GM06990 (cell line): ENCODE measurements around the gene ZBTB17.

Experiments
- DNase-seq: peaks from one replicate; pipeline ENCODE4 v3.0.0-alpha.2; 2011; ENCODE audit not compliant: insufficient read length; ENCODE audit errors: extremely low read depth
- H3K27me3 ChIP-seq: replicated peaks from 2 replicates; pipeline ENCODE4 v1.6.0; 2011; ENCODE audit warnings: low read length; ENCODE audit not compliant: control insufficient read depth, insufficient read depth
- H3K36me3 ChIP-seq: 2 replicates; pipeline ENCODE4 v1.5.1; 2011; ENCODE audit warnings: low read length; ENCODE audit not compliant: control insufficient read depth, insufficient read depth
- H3K4me3 ChIP-seq: replicated peaks from 2 replicates; pipeline ENCODE4 v1.5.1; 2011; ENCODE audit warnings: low read depth, mild to moderate bottlenecking, control low read depth, low read length
- TF ChIP-seq, protein P1 (sequence below): IDR thresholded peaks from 2 replicates; pipeline ENCODE4 v1.5.1; 2011; ENCODE audit warnings: low read length, control low read depth, mild to moderate bottlenecking, inconsistent platforms; ENCODE audit not compliant: insufficient read depth, poor library complexity, severe bottlenecking

Gene ZBTB17

DNA sequence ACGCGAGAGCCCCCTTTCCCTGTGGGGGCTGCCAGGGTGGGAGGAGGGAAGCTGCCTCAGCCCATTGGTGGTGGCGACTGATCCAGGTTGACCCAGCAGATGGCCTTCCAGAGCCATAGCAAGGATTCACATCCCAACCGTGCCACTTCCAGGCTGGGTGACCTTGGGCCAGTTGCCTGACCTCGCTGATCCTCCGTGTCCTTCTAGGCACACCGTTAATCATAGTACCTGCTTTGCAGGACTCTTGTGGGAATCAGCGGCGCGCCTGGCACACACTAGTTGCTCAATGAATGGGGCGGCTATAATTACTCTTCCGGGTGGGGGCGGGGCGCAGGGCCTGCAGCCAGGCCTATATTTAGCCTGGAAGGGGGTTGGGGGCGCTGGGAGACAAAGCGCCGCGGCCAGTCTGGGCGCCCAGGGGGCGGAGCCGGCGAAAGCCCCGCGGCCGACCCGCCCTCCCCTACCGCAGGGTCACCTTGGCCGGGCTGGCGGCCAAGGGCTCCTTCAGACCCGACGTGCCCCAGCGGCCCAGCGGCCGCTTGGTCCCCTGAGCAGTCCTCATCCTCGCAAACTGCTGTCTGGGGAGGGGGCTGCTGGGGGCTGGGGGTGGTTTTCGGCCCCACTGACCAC is 36.8 kb upstream of the ZBTB17 start:
- DNase-seq, result peak; percentile 71
- TF ChIP-seq, protein P1, sequence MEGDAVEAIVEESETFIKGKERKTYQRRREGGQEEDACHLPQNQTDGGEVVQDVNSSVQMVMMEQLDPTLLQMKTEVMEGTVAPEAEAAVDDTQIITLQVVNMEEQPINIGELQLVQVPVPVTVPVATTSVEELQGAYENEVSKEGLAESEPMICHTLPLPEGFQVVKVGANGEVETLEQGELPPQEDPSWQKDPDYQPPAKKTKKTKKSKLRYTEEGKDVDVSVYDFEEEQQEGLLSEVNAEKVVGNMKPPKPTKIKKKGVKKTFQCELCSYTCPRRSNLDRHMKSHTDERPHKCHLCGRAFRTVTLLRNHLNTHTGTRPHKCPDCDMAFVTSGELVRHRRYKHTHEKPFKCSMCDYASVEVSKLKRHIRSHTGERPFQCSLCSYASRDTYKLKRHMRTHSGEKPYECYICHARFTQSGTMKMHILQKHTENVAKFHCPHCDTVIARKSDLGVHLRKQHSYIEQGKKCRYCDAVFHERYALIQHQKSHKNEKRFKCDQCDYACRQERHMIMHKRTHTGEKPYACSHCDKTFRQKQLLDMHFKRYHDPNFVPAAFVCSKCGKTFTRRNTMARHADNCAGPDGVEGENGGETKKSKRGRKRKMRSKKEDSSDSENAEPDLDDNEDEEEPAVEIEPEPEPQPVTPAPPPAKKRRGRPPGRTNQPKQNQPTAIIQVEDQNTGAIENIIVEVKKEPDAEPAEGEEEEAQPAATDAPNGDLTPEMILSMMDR, result no peak

DNA sequence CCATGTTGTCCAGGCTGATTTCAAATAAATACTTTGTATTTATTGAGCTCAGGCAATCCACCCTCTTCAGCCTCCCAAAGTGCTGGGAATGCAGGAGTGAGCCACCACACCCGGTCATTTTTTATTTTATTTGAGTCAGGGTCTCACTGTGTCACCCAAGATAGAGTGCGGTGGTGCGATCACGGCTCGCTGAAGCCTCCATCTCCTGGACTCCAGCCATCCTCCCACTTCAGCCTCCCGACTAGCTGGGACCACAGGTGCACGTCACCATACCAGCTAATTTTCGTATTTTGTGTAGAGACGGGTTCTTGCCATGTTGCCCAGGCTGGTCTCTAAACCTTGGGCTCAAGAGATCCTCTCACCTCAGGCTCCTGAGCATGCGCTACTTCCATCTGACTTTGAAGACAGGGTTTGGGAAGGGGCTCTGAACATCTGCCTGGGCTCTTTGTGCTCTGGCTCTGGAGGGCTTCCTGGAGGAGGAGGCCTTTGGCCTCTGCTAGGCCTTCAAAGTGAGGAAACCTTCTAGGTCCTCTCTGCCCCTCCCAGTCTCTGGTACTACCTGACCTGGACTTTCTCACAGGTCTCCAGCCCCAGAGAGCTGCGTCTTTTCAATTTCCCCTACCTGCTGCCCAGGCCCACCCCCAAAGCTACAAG is 36.2 kb upstream of the ZBTB17 start:
- TF ChIP-seq, protein P1, result no peak
- H3K4me3 ChIP-seq, result no peak overlapping the region

More for the DNA sequence above, 36.8 kb upstream of the ZBTB17 start:
- no peaks in the 10 kb centered on the region for H3K36me3 ChIP-seq
- peak overlapping the region; percentile 22 for H3K4me3 ChIP-seq
- H3K27me3 ChIP-seq, result no peaks in the 10 kb centered on the region

GRCh38 chr1:16010837-16011236 is 34.9 kb upstream of the ZBTB17 start:
- TF ChIP-seq, protein P1, result no peak
- H3K27me3 ChIP-seq, result no peaks in the 10 kb centered on the region

More for the DNA sequence above, 36.2 kb upstream of the ZBTB17 start:
- no peak for DNase-seq
- no peaks in the 10 kb centered on the region for H3K36me3 ChIP-seq
- no peaks in the 10 kb centered on the region for H3K27me3 ChIP-seq

GRCh38 chr1:16009678-16010077 is 33.8 kb upstream of the ZBTB17 start:
- TF ChIP-seq, protein P1, result no peak
- H3K36me3 ChIP-seq, result no peaks in the 10 kb centered on the region
- H3K4me3 ChIP-seq, result no peak overlapping the region
- H3K27me3 ChIP-seq, result no peaks in the 10 kb centered on the region
- no peak for DNase-seq

More at GRCh38 chr1:16010837-16011236, 34.9 kb upstream of the ZBTB17 start:
- no peak overlapping the region for H3K4me3 ChIP-seq
- no peak for DNase-seq
- no peaks in the 10 kb centered on the region for H3K36me3 ChIP-seq

DNA sequence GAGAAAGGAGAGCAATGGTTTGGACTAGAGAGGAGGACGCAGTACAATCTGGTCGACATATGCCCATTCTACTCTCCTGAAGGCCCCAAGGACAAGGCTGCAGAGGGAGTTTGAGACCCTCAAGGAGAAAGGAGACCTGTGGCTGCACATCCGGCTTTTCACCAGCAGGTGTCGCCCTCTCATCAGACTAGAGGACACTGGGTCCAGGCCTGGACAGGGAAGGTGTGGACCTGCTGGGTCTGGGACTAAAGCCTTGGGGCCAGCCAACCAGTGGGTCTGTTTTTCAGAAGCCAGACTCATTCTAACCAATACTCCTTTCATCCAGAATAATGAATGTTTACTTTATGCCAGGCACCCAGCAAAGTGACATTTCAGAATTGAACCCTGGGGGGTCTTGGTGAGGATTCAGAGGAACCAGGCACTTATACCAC is 33.1 kb upstream of the ZBTB17 start:
- TF ChIP-seq, protein P1, result peak; percentile 94
- no peaks in the 10 kb centered on the region for H3K36me3 ChIP-seq
- no peak overlapping the region for H3K4me3 ChIP-seq
- DNase-seq, result no peak
- H3K27me3 ChIP-seq, result no peaks in the 10 kb centered on the region
